Thyroid gland (tissue), 4 donors: Measurements from ENCODE around the gene GFRAL.

Source experiments
- POLR2A ChIP-seq, 2 donors: fragments of 450-650 bp; IDR thresholded peaks; one replicate each; pipeline ENCODE4 v1.6.1; 2017; ENCODE audit warnings: antibody characterized with exemption in 2 of 2, mild to moderate bottlenecking in 2 of 2, moderate library complexity in 1 of 2
- TF ChIP-seq, protein P1 (sequence below), 6 experiments: fragments of 200-600 bp in 3 of 6; fragments of 450-650 bp in 3 of 6; sonication (generic) in 3 of 6; IDR thresholded peaks; one replicate each; pipeline ENCODE4 v1.5.1; 2016 to 2019; ENCODE audit warnings: antibody characterized with exemption in 6 of 6, mild to moderate bottlenecking in 2 of 6, inconsistent platforms in 1 of 6, moderate library complexity in 1 of 6

- TF ChIP-seq, protein P1, sequence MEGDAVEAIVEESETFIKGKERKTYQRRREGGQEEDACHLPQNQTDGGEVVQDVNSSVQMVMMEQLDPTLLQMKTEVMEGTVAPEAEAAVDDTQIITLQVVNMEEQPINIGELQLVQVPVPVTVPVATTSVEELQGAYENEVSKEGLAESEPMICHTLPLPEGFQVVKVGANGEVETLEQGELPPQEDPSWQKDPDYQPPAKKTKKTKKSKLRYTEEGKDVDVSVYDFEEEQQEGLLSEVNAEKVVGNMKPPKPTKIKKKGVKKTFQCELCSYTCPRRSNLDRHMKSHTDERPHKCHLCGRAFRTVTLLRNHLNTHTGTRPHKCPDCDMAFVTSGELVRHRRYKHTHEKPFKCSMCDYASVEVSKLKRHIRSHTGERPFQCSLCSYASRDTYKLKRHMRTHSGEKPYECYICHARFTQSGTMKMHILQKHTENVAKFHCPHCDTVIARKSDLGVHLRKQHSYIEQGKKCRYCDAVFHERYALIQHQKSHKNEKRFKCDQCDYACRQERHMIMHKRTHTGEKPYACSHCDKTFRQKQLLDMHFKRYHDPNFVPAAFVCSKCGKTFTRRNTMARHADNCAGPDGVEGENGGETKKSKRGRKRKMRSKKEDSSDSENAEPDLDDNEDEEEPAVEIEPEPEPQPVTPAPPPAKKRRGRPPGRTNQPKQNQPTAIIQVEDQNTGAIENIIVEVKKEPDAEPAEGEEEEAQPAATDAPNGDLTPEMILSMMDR (IDR thresholded peaks at IDR 0.05) = no peak
- TF ChIP-seq POLR2A (IDR thresholded peaks at IDR 0.05) = no peak
Observed at GRCh38 chr6:55299286-55299985, 27.8 kb upstream of the GFRAL start.
